Activated CD4-positive, alpha-beta T cell treated with anti-CD3 and anti-CD28 coated beads for 36 hours (primary cell): ENCODE measurements around the gene IQCH. TPM values are rescaled to one million over a fixed set of nuclear protein-coding genes. Genes with fewer than 3 reads are reported as not detected.

ENCODE experiments used
- ATAC-seq: fragments of 200-7000 bp; cut with Tn5 transposase; one replicate; pipeline ENCODE4 v1.10.0; 2021; ENCODE audit warnings: mild to moderate bottlenecking, moderate library complexity
- CTCF ChIA-PET: fragments of 350-600 bp; sonication (Branson Sonifier 250); formaldehyde crosslinking; loops from one replicate; lab custom pipeline; 2021; ENCODE audit warnings: antibody characterized with exemption; lab: Charles Lee
- POLR2A ChIA-PET: fragments of 350-600 bp; sonication (Branson Sonifier 250); formaldehyde crosslinking; loops from one replicate; lab custom pipeline; 2021; ENCODE audit warnings: antibody characterized with exemption, inconsistent platforms; lab: Charles Lee
- DNase-seq: peaks from one replicate; pipeline ENCODE4 v3.0.0-alpha.2; 2020
- H3K27ac Mint-ChIP-seq: one replicate; pipeline ENCODE4 v1.8.0; 2021; ENCODE audit warnings: mixed read lengths
- H3K27me3 Mint-ChIP-seq: one replicate; pipeline ENCODE4 v1.8.0; 2021; ENCODE audit warnings: mixed read lengths
- H3K36me3 Mint-ChIP-seq: one replicate; pipeline ENCODE4 v1.8.0; 2021; ENCODE audit warnings: low read depth, mixed read lengths
- H3K4me1 Mint-ChIP-seq: one replicate; pipeline ENCODE4 v1.8.0; 2021; ENCODE audit warnings: mixed read lengths
- H3K4me3 Mint-ChIP-seq: one replicate; pipeline ENCODE4 v1.8.0; 2021; ENCODE audit warnings: mild to moderate bottlenecking, moderate library complexity, mixed read lengths
- H3K9me3 Mint-ChIP-seq: one replicate; pipeline ENCODE4 v1.8.0; 2021; ENCODE audit warnings: low read depth, mixed read lengths
- intact Hi-C, 2 experiments: fragments of 100-400 bp; cut with DNase I in 1 of 2; cut with micrococcal nuclease in 1 of 2; formaldehyde crosslinking; loops; one replicate each; pipeline versions ENCODE4 v1.14.2 to v1.15.1; 2022 to 2024; cut with DNase I, micrococcal nuclease
- total RNA-seq, 2 experiments: library from RNA; stranded (reverse); gene quantifications; one replicate each; pipeline ENCODE4 v1.2.3, GENCODE V29; 2021

The IQCH gene
- total RNA-seq, 2 experiments from 2014 or later: 1.8 to 2.1 TPM

DNA sequence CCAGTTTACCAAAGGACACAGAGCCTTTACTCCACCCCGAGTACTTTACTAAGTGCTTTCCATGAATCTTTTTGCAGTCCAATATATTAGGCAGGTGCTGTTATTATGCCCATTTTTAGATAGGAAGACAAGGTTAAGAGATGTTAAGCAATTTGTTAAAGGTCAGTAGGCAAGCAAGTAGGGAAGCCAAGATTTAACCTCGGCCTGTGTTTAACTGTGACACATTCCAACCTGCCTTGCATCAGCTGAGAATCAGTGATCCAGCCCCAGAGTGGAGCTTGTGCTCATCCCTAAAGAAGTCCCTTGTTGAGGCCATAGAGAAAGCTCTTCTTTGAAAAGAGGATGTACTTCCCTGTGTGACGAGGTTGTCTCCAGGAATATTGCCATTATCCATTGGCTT lies 215.1 kb downstream of the IQCH start:
- intact Hi-C loops: no loop called here
- no peaks in the 10 kb centered on the region for H3K27me3 Mint-ChIP-seq
- no peaks in the 10 kb centered on the region for H3K36me3 Mint-ChIP-seq
- no peak overlapping the region for H3K4me3 Mint-ChIP-seq
- DNase-seq (no peak), ATAC-seq (no peak)
- ChIA-PET CTCF (no interaction called here), POLR2A (no interaction called here)
- no peak overlapping the region for H3K27ac Mint-ChIP-seq
- no peaks in the 10 kb centered on the region for H3K4me1 Mint-ChIP-seq
- H3K9me3 Mint-ChIP-seq: no peaks in the 10 kb centered on the region

DNA sequence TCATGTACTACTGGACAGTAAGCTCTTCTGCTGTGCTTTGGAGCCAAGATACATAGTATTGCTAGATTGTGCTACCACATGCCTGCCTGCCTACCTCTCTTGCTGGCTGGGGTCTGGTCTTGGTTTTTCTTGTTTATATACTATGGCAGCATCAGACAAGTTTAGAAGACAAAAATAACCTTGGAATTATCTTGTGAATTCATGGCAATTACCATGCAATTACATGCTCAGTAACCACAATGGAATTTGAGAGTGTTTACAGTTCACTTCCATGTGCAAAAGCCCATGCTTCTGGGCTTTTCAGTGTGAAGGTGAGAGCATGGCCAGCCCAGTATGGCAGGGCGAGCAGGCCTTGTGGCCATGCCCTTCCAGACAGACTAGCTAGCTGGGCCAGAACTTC lies 218.4 kb downstream of the IQCH start:
- ChIA-PET POLR2A (no interaction called here), CTCF (no interaction called here)
- H3K9me3 Mint-ChIP-seq: no peaks in the 10 kb centered on the region
- no peaks in the 10 kb centered on the region for H3K36me3 Mint-ChIP-seq
- no peaks in the 10 kb centered on the region for H3K4me1 Mint-ChIP-seq
- no peak overlapping the region for H3K4me3 Mint-ChIP-seq
- intact Hi-C loops: no loop called here
- DNase-seq (no peak), ATAC-seq (no peak)
- H3K27me3 Mint-ChIP-seq: no peaks in the 10 kb centered on the region
- H3K27ac Mint-ChIP-seq: no peak overlapping the region

DNA sequence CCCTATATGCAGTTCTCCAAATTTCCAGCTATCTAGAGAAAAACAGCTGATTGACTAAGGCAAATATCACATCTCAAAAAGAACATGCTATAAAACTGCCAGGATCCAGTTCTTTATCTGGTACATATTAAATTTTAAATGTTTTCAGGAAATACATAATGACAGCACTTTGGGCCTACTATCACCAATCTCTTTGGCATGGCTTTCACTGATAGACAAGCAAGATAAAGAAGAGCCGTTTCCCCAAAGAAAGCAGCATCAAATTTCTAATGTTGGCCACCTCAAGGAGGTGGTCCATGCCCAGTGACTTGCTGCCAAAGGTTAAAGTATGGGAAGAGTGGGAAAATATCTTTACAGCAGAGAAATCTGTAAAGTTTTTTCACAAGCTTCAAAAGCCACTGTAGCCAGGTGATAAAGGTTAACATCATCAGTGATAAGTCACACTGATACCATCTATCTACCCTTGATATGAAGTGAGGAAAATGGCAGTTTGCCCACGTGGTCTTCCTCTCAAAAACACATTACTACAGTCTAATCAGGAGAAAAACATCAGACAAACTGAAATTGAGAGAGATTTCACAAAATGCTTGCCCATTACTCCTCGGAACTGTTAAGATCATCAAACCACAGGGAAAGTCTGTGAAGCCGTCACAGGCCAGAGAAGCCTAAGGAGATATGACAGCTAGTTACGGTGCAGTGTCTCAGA lies 220.0 kb downstream of the IQCH start:
- Mint-ChIP-seq H3K36me3 (no peaks in the 10 kb centered on the region), H3K4me3 (no peak overlapping the region), H3K9me3 (no peaks in the 10 kb centered on the region), H3K27me3 (no peaks in the 10 kb centered on the region), H3K4me1 (no peaks in the 10 kb centered on the region), H3K27ac (no peak overlapping the region)
- DNase-seq (no peak), ATAC-seq (no peak)
- ChIA-PET CTCF (interaction anchor here (0.6 to 0.8 kb wide), 2 partner anchors 12 to 350 kb away, joined by 4 read pairs; no protein-coding TSS in a partner anchor), POLR2A (no interaction called here)
- intact Hi-C loops: no loop called here

DNA sequence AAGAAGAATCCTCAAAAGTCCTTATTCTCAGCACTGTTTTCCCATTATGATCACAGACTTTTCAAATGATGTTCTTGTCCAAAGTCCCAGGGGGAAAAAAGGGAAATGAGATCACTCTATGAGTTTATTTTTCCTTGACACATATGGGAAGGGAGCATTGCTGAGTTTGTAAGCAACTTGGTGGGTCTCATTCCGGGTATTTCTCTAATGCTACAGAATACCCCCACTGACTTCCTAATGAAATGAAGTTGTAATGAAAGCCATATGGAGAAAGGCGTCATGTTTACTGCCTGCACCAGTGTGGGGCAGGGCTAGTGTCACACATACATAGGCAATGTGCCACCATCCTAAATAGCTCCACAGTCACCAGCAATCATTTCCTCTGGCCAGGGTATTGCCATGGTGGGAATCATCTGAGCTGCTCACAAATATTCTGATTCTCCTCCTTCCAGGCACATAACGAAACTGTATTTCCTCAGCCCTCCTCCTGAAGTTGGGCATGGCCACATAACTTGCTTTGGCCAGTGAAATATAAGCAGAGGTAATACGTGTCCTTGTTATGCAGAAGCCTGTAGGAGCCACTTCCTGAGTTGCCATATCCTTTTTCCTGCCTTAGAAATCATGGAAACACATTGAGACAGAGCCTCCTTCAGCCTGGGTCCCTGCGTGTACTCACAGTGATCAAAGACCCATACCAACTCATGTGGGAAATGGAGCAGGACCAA lies 225.4 kb downstream of the IQCH start:
- Mint-ChIP-seq H3K36me3 (no peaks in the 10 kb centered on the region), H3K27me3 (no peaks in the 10 kb centered on the region)
- intact Hi-C loops: no loop called here

DNA sequence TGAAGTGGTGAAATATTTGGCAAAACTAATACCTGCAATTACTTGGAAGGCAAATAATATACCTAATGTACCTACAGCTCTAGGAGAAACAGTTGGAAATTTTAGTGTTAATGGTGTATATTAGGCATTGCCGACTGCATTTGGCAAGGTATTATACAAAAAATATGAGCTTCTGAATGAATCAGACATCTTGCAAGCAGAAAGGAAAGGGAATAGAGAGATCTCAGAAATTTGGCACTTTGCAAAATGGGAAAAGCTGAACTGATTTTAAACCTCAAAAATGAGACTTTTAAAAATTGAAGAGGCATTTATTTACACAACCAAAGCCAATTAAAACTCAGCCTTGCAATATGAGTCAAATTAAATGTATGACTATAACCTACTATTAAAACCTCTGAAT lies 226.2 kb downstream of the IQCH start:
- intact Hi-C loops: no loop called here
- Mint-ChIP-seq H3K9me3 (no peaks in the 10 kb centered on the region), H3K4me3 (no peak overlapping the region), H3K27ac (no peak overlapping the region), H3K4me1 (peaks cover 7% of the 10 kb centered on the region), H3K36me3 (no peaks in the 10 kb centered on the region), H3K27me3 (no peaks in the 10 kb centered on the region)
- DNase-seq (no peak), ATAC-seq (no peak)
- ChIA-PET POLR2A (no interaction called here), CTCF (no interaction called here)

More for the DNA sequence above, 225.4 kb downstream of the IQCH start:
- H3K27ac Mint-ChIP-seq: no peak overlapping the region
- ChIA-PET POLR2A (no interaction called here), CTCF (no interaction called here)
- H3K9me3 Mint-ChIP-seq: no peaks in the 10 kb centered on the region
- no peak for DNase-seq
- H3K4me3 Mint-ChIP-seq: no peak overlapping the region
- H3K4me1 Mint-ChIP-seq: peaks cover 7% of the 10 kb centered on the region
- no peak for ATAC-seq

DNA sequence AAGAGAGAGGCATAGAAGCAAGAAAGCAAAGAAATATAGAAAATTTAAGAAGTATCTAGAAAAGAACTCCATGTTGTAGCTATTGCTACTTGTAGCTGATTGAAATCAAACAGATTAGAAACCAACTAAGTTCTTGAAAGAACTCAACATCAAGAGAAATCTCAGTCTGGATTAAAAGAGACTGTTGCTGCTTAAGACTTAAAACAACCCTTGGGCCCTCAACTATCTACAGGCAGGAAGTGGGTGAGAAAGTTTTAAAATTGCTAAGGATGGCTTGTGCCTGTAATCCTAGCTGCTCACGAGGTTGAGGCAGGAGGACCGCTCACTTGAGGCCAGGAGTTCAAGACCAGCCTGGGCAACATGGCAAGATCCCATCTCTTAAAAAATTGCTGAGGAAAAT lies 227.1 kb downstream of the IQCH start:
- Mint-ChIP-seq H3K4me1 (peaks cover 7% of the 10 kb centered on the region), H3K4me3 (no peak overlapping the region), H3K27ac (no peak overlapping the region), H3K36me3 (no peaks in the 10 kb centered on the region), H3K9me3 (no peaks in the 10 kb centered on the region), H3K27me3 (no peaks in the 10 kb centered on the region)
- DNase-seq: no peak
- intact Hi-C loops: no loop called here
- no peak for ATAC-seq
- CTCF ChIA-PET: interaction anchor here (1.0 kb wide), 1 partner anchor 14 kb away, joined by 3 read pairs; no protein-coding TSS in a partner anchor
- POLR2A ChIA-PET: no interaction called here

DNA sequence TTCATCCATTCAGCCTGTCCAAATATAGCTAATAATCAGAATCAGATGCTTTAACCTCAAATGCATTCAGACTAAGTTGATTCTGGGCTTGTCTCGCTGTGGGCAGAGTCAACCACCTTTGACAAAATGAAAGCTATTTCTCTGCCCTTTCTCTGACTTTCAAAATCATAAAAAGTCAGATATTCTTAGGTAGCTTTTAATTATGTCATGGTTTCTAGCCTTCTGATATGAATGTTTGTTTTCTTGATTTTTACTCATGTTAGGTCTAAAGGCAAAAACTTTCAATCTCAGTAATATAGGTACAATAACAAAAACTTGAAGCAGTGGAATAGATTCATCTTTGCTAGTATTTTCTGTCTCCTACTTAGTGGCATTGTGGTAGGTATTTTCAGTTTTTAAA lies 241.0 kb downstream of the IQCH start:
- Mint-ChIP-seq H3K36me3 (peaks cover 1% of the 10 kb centered on the region), H3K27me3 (no peaks in the 10 kb centered on the region), H3K4me3 (no peak overlapping the region), H3K27ac (peak overlapping the region; percentile 28), H3K9me3 (no peaks in the 10 kb centered on the region), H3K4me1 (peaks cover 9% of the 10 kb centered on the region)
- no peak for DNase-seq
- CTCF ChIA-PET: interaction anchor here (1.0 to 2.2 kb wide), 3 partner anchors 8 to 38 kb away, joined by 3 to 10 read pairs (median 4); no protein-coding TSS in a partner anchor
- intact Hi-C loops: loop anchor here in 1 of 2 experiments (1.0 kb wide), 1 partner anchor 36 kb away; no protein-coding TSS in a partner anchor
- peak; percentile 65 for ATAC-seq
- POLR2A ChIA-PET: no interaction called here

DNA sequence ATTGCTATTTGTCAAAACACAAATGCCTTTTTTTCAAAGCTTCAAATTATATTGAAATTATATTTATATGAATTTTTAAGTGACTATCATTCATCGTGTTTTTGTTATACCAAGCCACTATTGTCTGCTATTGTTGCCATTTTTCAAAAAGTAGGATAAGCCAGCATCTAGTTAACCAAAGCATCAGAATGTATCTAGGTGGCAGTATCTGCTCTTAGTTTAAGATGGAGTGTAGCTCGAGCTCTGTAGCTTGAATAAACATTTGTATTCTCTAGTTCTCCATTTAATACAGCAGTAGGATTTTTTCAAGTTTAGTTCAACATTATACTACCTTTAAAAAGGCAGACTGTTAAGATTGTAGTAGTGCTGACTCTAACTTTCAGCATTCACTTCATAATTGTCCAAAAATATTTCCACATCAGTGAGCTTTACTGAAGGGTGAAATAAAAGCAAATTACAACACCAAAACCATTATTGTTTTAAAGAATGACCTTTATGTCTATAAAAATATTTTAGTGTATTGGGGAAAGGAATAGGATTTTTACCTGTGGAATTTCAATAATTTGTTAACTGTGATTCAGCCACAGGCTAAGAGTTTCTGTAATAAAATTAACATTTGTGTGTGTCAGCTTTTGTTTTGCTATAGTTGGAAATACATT lies 246.7 kb downstream of the IQCH start:
- Mint-ChIP-seq H3K27me3 (no peaks in the 10 kb centered on the region), H3K36me3 (no peaks in the 10 kb centered on the region), H3K9me3 (no peaks in the 10 kb centered on the region), H3K4me1 (no peaks in the 10 kb centered on the region), H3K4me3 (no peak overlapping the region), H3K27ac (no peak overlapping the region)
- DNase-seq: no peak
- CTCF ChIA-PET: interaction anchor here (1.1 to 2.0 kb wide), 3 partner anchors 11 to 334 kb away, joined by 4 to 6 read pairs (median 5); no protein-coding TSS in a partner anchor
- ATAC-seq: no peak
- intact Hi-C loops: loop anchor here (1.0 to 5.0 kb wide), 2 partner anchors 331 to 333 kb away; no protein-coding TSS in a partner anchor
- POLR2A ChIA-PET: no interaction called here

DNA sequence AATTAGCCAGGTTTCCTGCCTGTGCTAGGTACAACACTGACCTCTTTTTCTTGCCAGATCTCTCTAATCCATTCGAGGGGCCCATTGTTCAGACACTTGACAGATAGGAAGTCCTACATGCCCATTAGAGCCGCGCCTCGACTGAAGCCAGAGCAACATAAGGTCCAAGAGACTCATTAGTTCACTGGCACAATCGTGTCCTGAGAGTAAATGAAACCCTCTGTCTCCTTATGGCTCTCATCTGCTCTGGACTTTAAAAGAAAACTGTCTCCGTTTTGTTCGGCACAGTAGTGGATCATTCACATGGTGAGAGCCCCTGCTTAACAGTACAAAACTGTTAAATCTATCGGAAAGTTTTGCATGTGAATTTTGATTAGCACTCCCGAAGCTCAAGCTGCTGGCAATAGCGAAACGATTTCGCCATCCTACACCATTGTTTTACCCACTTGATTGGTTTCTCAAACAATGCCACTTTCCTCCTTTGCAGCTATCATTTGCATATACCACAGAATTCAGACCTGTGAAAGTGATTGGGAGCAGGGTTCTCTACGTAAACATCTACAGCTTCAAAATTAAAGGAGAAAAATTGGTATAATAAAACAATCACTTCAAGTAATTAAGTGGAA lies 247.4 kb downstream of the IQCH start:
- ChIA-PET CTCF (interaction anchor here (1.6 to 2.0 kb wide), 3 partner anchors 16 to 334 kb away, joined by 3 to 6 read pairs (median 4); no protein-coding TSS in a partner anchor), POLR2A (no interaction called here)
- intact Hi-C loops: loop anchor here (1.0 to 5.0 kb wide), 2 partner anchors 330 to 332 kb away; no protein-coding TSS in a partner anchor
- Mint-ChIP-seq H3K4me1 (no peaks in the 10 kb centered on the region), H3K27ac (no peak overlapping the region), H3K36me3 (no peaks in the 10 kb centered on the region), H3K27me3 (no peaks in the 10 kb centered on the region), H3K9me3 (no peaks in the 10 kb centered on the region), H3K4me3 (no peak overlapping the region)
- DNase-seq (no peak), ATAC-seq (no peak)

DNA sequence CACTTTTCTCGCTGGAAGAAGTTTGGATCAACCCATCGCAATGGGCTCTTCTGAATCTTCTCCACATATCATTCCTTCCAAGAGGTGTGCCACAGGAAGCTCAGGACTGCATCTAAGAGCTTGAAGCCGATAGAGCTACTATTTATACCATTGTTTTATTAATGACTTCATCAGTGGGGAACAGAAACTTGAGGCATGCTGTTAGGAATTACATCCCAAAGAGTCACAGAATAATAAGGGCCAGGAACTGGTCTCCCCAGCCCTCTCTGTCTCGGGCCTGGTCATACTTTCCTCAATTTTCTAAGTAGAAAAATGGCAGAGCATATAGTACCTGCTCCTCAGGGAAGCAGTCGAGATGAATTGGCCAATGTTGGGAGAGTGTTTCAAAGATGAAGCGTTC lies 249.5 kb downstream of the IQCH start:
- Mint-ChIP-seq H3K4me1 (no peaks in the 10 kb centered on the region), H3K4me3 (no peak overlapping the region), H3K27me3 (no peaks in the 10 kb centered on the region), H3K27ac (no peak overlapping the region), H3K9me3 (no peaks in the 10 kb centered on the region), H3K36me3 (peaks cover 5% of the 10 kb centered on the region)
- ChIA-PET POLR2A (no interaction called here), CTCF (interaction anchor here (1.1 kb wide), 1 partner anchor 9 kb away, joined by 4 read pairs; no protein-coding TSS in a partner anchor)
- DNase-seq: no peak
- ATAC-seq: no peak
- intact Hi-C loops: loop anchor here in 1 of 2 experiments (5.0 kb wide), 1 partner anchor 328 kb away; no protein-coding TSS in a partner anchor

DNA sequence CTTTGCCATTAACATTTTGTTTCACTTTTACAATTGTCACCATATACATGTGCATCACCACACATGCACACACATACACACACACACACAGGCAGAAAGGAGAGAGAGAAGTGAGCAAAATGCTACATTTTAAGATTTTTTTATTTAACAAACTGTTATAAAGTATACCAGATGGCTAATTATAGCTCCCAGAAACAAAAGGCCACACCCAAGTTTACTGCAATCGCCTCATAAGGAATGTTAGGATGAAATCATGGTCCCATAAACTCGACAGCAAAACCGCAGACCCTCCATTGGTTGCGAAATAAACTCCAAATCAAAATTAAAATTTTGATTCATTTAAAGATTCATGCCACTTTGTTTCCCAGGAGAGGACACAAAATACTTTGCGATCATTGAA lies 250.2 kb downstream of the IQCH start:
- no peaks in the 10 kb centered on the region for H3K27me3 Mint-ChIP-seq
- no peak overlapping the region for H3K27ac Mint-ChIP-seq
- peaks cover 5% of the 10 kb centered on the region for H3K36me3 Mint-ChIP-seq
- ATAC-seq (no peak), DNase-seq (no peak)
- H3K4me3 Mint-ChIP-seq: no peak overlapping the region
- no peaks in the 10 kb centered on the region for H3K9me3 Mint-ChIP-seq
- intact Hi-C loops: loop anchor here in 1 of 2 experiments (5.0 kb wide), 1 partner anchor 328 kb away; no protein-coding TSS in a partner anchor
- H3K4me1 Mint-ChIP-seq: no peaks in the 10 kb centered on the region
- ChIA-PET POLR2A (no interaction called here), CTCF (no interaction called here)
